K562 (cell line): ENCODE measurements around the gene TGM5. TPM values are rescaled to one million over a fixed set of nuclear protein-coding genes. Genes with fewer than 3 reads are reported as not detected.

Experiments used
- ARID3A ChIP-seq: IDR thresholded peaks from 2 replicates; pipeline ENCODE4 v1.6.1; 2012; ENCODE audit warnings: low read depth, low read length, improper control_type of control experiment, borderline replicate concordance
- BHLHE40 ChIP-seq: IDR thresholded peaks from 2 replicates; pipeline ENCODE4 v1.6.1; 2011; ENCODE audit warnings: low read length, improper control_type of control experiment
- BRF1 ChIP-seq: IDR thresholded peaks from 3 replicates; pipeline ENCODE4 v1.6.1; 2011; ENCODE audit warnings: borderline replicate concordance, mild to moderate bottlenecking; ENCODE audit not compliant: insufficient read length; ENCODE audit errors: extremely low read depth
- CBFA2T2 ChIP-seq: fragments of 450-650 bp; conservative IDR thresholded peaks from 2 replicates; pipeline ENCODE4 v1.6.1; 2017; ENCODE audit warnings: mild to moderate bottlenecking
- CREB1 ChIP-seq, 2 experiments: sonication (generic) in 1 of 2; formaldehyde crosslinking in 1 of 2; IDR thresholded peaks; 2 replicates each; pipeline versions ENCODE4 v1.6.1 to v1.8.0; 2012 to 2022; ENCODE audit warnings: inconsistent platforms in 1 of 2, mild to moderate bottlenecking in 1 of 2, missing genetic modification reagents in 1 of 2, moderate library complexity in 1 of 2
- HDGF ChIP-seq: fragments of 450-650 bp; IDR thresholded peaks from 2 replicates; pipeline ENCODE4 v1.6.1; 2016
- HNRNPUL1 ChIP-seq: fragments of 200-400 bp; formaldehyde crosslinking; IDR thresholded peaks from 2 replicates; pipeline ENCODE4 v1.6.1; 2017; ENCODE audit warnings: low read length
- KDM5B ChIP-seq: fragments of 200-600 bp; sonication (generic); IDR thresholded peaks from 2 replicates; pipeline ENCODE4 v1.6.1; 2012; ENCODE audit warnings: low read depth, mild to moderate bottlenecking, moderate library complexity, low read length, control low read depth, inconsistent platforms; ENCODE audit not compliant: insufficient replicate concordance
- KHSRP ChIP-seq: fragments of 450-650 bp; IDR thresholded peaks from 2 replicates; pipeline ENCODE4 v1.6.1; 2017
- NRF1 ChIP-seq, 2 experiments: fragments of 450-650 bp; IDR thresholded peaks in 1 of 2; conservative IDR thresholded peaks in 1 of 2; 2 replicates each; pipeline ENCODE4 v1.6.1; 2014; ENCODE audit warnings: mild to moderate bottlenecking in 2 of 2
- PHB ChIP-seq: fragments of 250-450 bp; sonication (Bioruptor Pico); IDR thresholded peaks from 2 replicates; pipeline ENCODE4 v1.5.0; 2021
- TCF7L2 ChIP-seq: fragments of 150-350 bp; IDR thresholded peaks from 2 replicates; pipeline ENCODE4 v1.6.1; 2016; ENCODE audit warnings: low read depth, mild to moderate bottlenecking, low read length, moderate library complexity
- ZBTB12 ChIP-seq: fragments of 250-450 bp; sonication (Bioruptor Pico); IDR thresholded peaks from 2 replicates; pipeline ENCODE4 v1.4.0; 2020
- ZBTB40 ChIP-seq, 2 experiments: fragments of 450-650 bp in 1 of 2; sonication (generic) in 1 of 2; formaldehyde crosslinking in 1 of 2; IDR thresholded peaks; 2 replicates each; pipeline versions ENCODE4 v1.7.1 to v1.9.0; 2016 to 2022; ENCODE audit warnings: inconsistent platforms in 1 of 2, mild to moderate bottlenecking in 1 of 2, missing genetic modification reagents in 1 of 2
- ZNF316 ChIP-seq: fragments of 450-650 bp; IDR thresholded peaks from 2 replicates; pipeline ENCODE4 v1.6.1; 2016
- polyA plus RNA-seq, 8 experiments: library from polyadenylated mRNA; depleted of rRNA in 4 of 8; stranded (reverse) in 5 of 8; unstranded in 3 of 8; fragments of >200 nt; fragmentation: Nextera tagmentation in 2 of 8; fragmentation: Illumina TruSeq in 1 of 8; extraction: Ambion mirVana in 2 of 8; extraction: Trizol in 1 of 8; gene quantifications; 2 replicates each; pipeline versions ENCODE4 v1.2.1 to v1.2.3, GENCODE V29; 2011 to 2014; ENCODE audit warnings: inconsistent platforms in 1 of 8, missing spikeins in 1 of 8
- total RNA-seq, 7 experiments: library from RNA; depleted of rRNA in 6 of 7; stranded (reverse); fragments of >200 nt in 6 of 7; fragmentation: Illumina TruSeq in 2 of 7; extraction: Trizol in 2 of 7; gene quantifications; 2 replicates each; pipeline versions ENCODE4 v1.2.1 to v1.2.3, GENCODE V29; 2011 to 2021; ENCODE audit warnings: low replicate concordance in 1 of 7

The TGM5 gene
- total and polyA plus RNA-seq, 9 of the 15 experiments (the other 6 are each of a cell fraction or from before 2014, with no cell fraction given), result 0.03 to 0.10 (median 0.07) TPM; not detected in 6

- TF ChIP-seq HNRNPUL1 (no peak), NRF1 (conservative IDR thresholded peaks at IDR 0.05 in 1 of 2, IDR thresholded peaks at IDR 0.05 in 1 of 2) (peak in 1 of 2 experiments; percentile 17; a peak in 1 of 4 replicates), ZNF316 (peak; percentile 58), CREB1 (IDR thresholded peaks at IDR 0.05) (no peak), CREB1 (CRISPR knock-in tag; IDR thresholded peaks at IDR 0.05) (no peak), ZBTB12 (no peak), TCF7L2 (no peak), ZBTB40 (IDR thresholded peaks at IDR 0.05) (no peak), ZBTB40 (CRISPR knock-in tag; IDR thresholded peaks at IDR 0.05) (no peak), KHSRP (no peak), BRF1 (no peak), ARID3A (no peak), PHB (CRISPR knock-in tag) (no peak), KDM5B (no peak), CBFA2T2 (no peak), BHLHE40 (peak; percentile 71), HDGF (no peak)
Measured at GRCh38 chr15:43204016-43204901, 62.5 kb downstream of the TGM5 start (continued).
